Esophagus muscularis mucosa (tissue), 4 donors: ENCODE data around the gene PDGFD. TPM values are rescaled to one million over a fixed set of nuclear protein-coding genes. Genes with fewer than 3 reads are reported as not detected.

ENCODE experiments used
- DNase-seq: peaks from one replicate; pipeline ENCODE4 v3.0.0-alpha.2; 2017; ENCODE audit errors: extremely low spot score
- H3K27ac ChIP-seq, 4 donors: fragments of 200-600 bp; sonication (generic); replicated peaks in 1 of 4; 1 replicate in 3 of 4; 2 replicates in 1 of 4; pipeline ENCODE4 v1.5.1; 2016 to 2019; ENCODE audit warnings: mild to moderate bottlenecking in 1 of 4
- H3K27me3 ChIP-seq, 4 donors: fragments of 200-600 bp; sonication (generic); one replicate each; pipeline versions ENCODE4 v1.5.1 to v1.6.0; 2016 to 2019
- H3K36me3 ChIP-seq, 4 donors: fragments of 200-600 bp; sonication (generic); one replicate each; pipeline ENCODE4 v1.5.1; 2016 to 2019
- H3K4me1 ChIP-seq, 4 donors: fragments of 200-600 bp; sonication (generic); one replicate each; pipeline ENCODE4 v1.5.1; 2016 to 2019
- H3K4me3 ChIP-seq, 4 donors: fragments of 200-600 bp; sonication (generic); 1 replicate in 2 of 4; 2 replicates in 2 of 4; pipeline ENCODE4 v1.5.1; 2016 to 2019; ENCODE audit warnings: mild to moderate bottlenecking in 4 of 4, moderate library complexity in 1 of 4
- H3K9me3 ChIP-seq, 4 donors: fragments of 200-600 bp; sonication (generic); 1 replicate in 3 of 4; 2 replicates in 1 of 4; pipeline ENCODE4 v1.5.1; 2016 to 2019
- CTCF ChIP-seq, 3 experiments: fragments of 200-600 bp in 2 of 3; fragments of 450-650 bp in 1 of 3; sonication (generic) in 2 of 3; IDR thresholded peaks; one replicate each; pipeline ENCODE4 v1.5.1; 2017 to 2019; ENCODE audit warnings: antibody characterized with exemption in 3 of 3, mild to moderate bottlenecking in 2 of 3, moderate library complexity in 1 of 3
- EP300 ChIP-seq: sonication (generic); formaldehyde crosslinking; IDR thresholded peaks from one replicate; pipeline ENCODE4 v1.6.1; 2017; ENCODE audit warnings: antibody characterized with exemption
- POLR2A ChIP-seq: fragments of 450-650 bp; IDR thresholded peaks from one replicate; pipeline ENCODE4 v1.6.1; 2017; ENCODE audit warnings: antibody characterized with exemption, moderate library complexity, mild to moderate bottlenecking, low read depth
- POLR2AphosphoS5 ChIP-seq, 2 donors: sonication (generic); formaldehyde crosslinking; IDR thresholded peaks; one replicate each; pipeline ENCODE4 v1.6.1; 2017; ENCODE audit warnings: antibody characterized with exemption in 2 of 2
- WGBS: methylation state at CpG from one replicate; pipeline ENCODE4 v1.1.5; 2018; 5-methylcytosine and 5-hydroxymethylcytosine counted together
- intact Hi-C: fragments of 100-400 bp; cut with DNase I; formaldehyde crosslinking; loops from one replicate; pipeline ENCODE4 v1.15.1; 2023
- total RNA-seq, 4 donors: library from RNA; depleted of rRNA; stranded (reverse); fragments of >200 nt; gene quantifications; one replicate each; pipeline versions ENCODE4 v1.1.0 to v1.2.1, GENCODE V29; 2016

The PDGFD gene
- total RNA-seq, 4 donors from 2014 or later: 4.2 to 8.6 (median 6.5) TPM

- TF ChIP-seq POLR2A (no peak), POLR2AphosphoS5 (IDR thresholded peaks at IDR 0.05) (no peak)
- WGBS: 90% methylated on average over 4 of the region's 4 CpGs
- intact Hi-C loops: no loop called here
Measured at GRCh38 chr11:104096900-104097299, 67.0 kb downstream of the PDGFD start.

GRCh38 chr11:104095791-104096190 is 68.2 kb downstream of the PDGFD start:
- Histone ChIP-seq H3K36me3 (no peaks in the 10 kb centered on the region), H3K27ac (no peak overlapping the region), H3K4me1 (peaks cover 6 to 13% (median 11%) of the 10 kb centered on the region in 4 donors), H3K4me3 (no peak overlapping the region), H3K27me3 (no peaks in the 10 kb centered on the region), H3K9me3 (no peaks in the 10 kb centered on the region)
- TF ChIP-seq POLR2AphosphoS5 (IDR thresholded peaks at IDR 0.05) (no peak), POLR2A (no peak), CTCF (IDR thresholded peaks at IDR 0.05) (no peak), EP300 (no peak)
- no peak for DNase-seq
- intact Hi-C loops: no loop called here

More at GRCh38 chr11:104096900-104097299, 67.0 kb downstream of the PDGFD start:
- Histone ChIP-seq H3K27me3 (no peaks in the 10 kb centered on the region), H3K36me3 (no peaks in the 10 kb centered on the region), H3K9me3 (no peaks in the 10 kb centered on the region), H3K4me3 (no peak overlapping the region), H3K4me1 (peaks cover 0 to 2% (median under 1%) of the 10 kb centered on the region in 4 donors), H3K27ac (no peak overlapping the region)
- no peak for DNase-seq

GRCh38 chr11:104094576-104094975 is 69.4 kb downstream of the PDGFD start:
- WGBS: 83% methylated on average over 3 of the region's 3 CpGs
- Histone ChIP-seq H3K36me3 (no peaks in the 10 kb centered on the region), H3K9me3 (no peaks in the 10 kb centered on the region), H3K27me3 (no peaks in the 10 kb centered on the region), H3K4me3 (no peak overlapping the region), H3K27ac (no peak overlapping the region), H3K4me1 (peaks cover 6 to 15% (median 12%) of the 10 kb centered on the region in 4 donors)
- TF ChIP-seq CTCF (IDR thresholded peaks at IDR 0.05): no peak
- TF ChIP-seq POLR2AphosphoS5 (IDR thresholded peaks at IDR 0.05): no peak
- no peak for TF ChIP-seq POLR2A
- no peak for TF ChIP-seq EP300
- DNase-seq: no peak
- intact Hi-C loops: no loop called here

GRCh38 chr11:104093426-104094280 is 70.3 kb downstream of the PDGFD start:
- H3K4me1 ChIP-seq: peaks cover 6 to 15% (median 12%) of the 10 kb centered on the region in 4 donors
- DNase-seq: no peak
- no peak overlapping the region for H3K27ac ChIP-seq
- no peak overlapping the region for H3K4me3 ChIP-seq
- no peaks in the 10 kb centered on the region for H3K9me3 ChIP-seq
- 93% methylated on average over 5 of the region's 5 CpGs for WGBS
- intact Hi-C loops: no loop called here
- H3K36me3 ChIP-seq: no peaks in the 10 kb centered on the region
- TF ChIP-seq EP300: no peak
- H3K27me3 ChIP-seq: no peaks in the 10 kb centered on the region

- Histone ChIP-seq H3K27ac (no peak overlapping the region), H3K9me3 (no peaks in the 10 kb centered on the region), H3K4me3 (no peak overlapping the region), H3K36me3 (no peaks in the 10 kb centered on the region), H3K27me3 (no peaks in the 10 kb centered on the region), H3K4me1 (peaks cover 6 to 15% (median 12%) of the 10 kb centered on the region in 4 donors)
- intact Hi-C loops: no loop called here
- 79% methylated on average over 2 of the region's 2 CpGs for WGBS
- no peak for DNase-seq
- TF ChIP-seq CTCF (IDR thresholded peaks at IDR 0.05) (no peak), EP300 (no peak), POLR2AphosphoS5 (IDR thresholded peaks at IDR 0.05) (no peak), POLR2A (no peak)
Measured at GRCh38 chr11:104092744-104093143, 71.2 kb downstream of the PDGFD start.
